Measurements from ENCODE around the gene LRMDA. TPM values are rescaled to one million over a fixed set of nuclear protein-coding genes. Genes with fewer than 3 reads are reported as not detected.

Gene LRMDA
- total and polyA plus RNA-seq, 2 donors (not counting 1 experiment from before 2014, with no cell fraction given): 0.12 TPM; not detected in 1

DNA sequence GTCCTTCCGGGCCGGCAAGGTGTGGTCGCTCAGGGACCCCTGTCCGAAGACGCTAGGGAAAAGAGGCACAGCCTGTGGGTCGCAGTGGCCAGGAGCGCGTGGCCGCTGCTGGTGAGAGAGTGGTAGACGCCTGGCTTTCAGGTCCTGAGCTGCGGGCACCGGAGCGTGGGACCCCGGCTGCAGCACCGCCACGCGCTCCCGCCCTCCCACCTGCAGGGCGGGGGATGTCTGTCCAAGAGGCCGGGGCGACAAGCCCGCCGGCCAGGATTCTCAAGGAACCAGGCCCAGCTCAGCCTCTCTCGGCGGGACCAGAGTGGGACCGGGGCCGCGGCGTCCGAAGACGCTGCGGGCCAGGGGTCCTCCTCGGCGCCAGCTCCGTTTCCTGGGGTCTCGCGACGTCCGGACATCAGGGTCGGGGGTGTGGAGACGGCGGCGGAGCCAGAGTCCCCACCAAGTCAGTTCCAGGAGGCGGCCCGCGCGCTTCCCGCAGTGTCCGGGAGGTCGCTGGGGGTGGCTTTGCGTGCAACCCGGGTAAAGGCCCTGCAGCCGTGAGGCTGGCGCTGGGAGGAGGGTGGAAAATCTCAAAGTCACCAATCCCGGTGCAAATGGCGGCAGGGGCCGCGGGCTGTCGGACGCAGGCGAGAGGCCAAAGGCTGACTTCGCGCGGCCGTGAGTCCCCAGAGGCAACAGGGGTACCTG lies 35.3 kb upstream of the LRMDA start:
- H3K79me2 ChIP-seq (ENCODE audit: control insufficient read depth, insufficient read depth, low read length): no peaks in the 10 kb centered on the region
- H3K27me3 ChIP-seq (replicated peaks in 1 of 4; ENCODE audit: control extremely low read depth in 1 of 4, control insufficient read depth in 3 of 4, insufficient read depth in 4 of 4, low read length in 3 of 4): peaks cover 0 to 70% (median 39%) of the 10 kb centered on the region in 4 experiments
- Mint-ChIP-seq H3K27ac (peak overlapping the region; percentile 26), H3K4me1 (peaks cover 16% of the 10 kb centered on the region), H3K4me3 (no peak overlapping the region), H3K27me3 (peaks cover 50% of the 10 kb centered on the region), H3K9me3 (ENCODE audit: insufficient read depth) (no peaks in the 10 kb centered on the region)
- DNase-seq: peak; percentile 5
- intact Hi-C loops (cut with micrococcal nuclease): no loop called here
- H3K27ac ChIP-seq (ENCODE audit: low read length in 2 of 2): no peak overlapping the region
- ATAC-seq (ENCODE audit: low read depth): no peak
- TF ChIP-seq EZH2 (IDR thresholded peaks at IDR 0.05; ENCODE audit: borderline replicate concordance, insufficient read depth, low read depth, low read length, poor library complexity, severe bottlenecking): no peak
- TF ChIP-seq CTCF (IDR thresholded peaks at IDR 0.05): no peak
- H3K4me3 ChIP-seq (ENCODE audit: control extremely low read depth in 1 of 5, extremely low read depth in 1 of 5, insufficient read depth in 1 of 5, low read depth in 2 of 5, low read length in 4 of 5): no peak overlapping the region
- 15% methylated on average over 65 of the region's 65 CpGs for WGBS (ENCODE audit: insufficient coverage)
- H3K36me3 ChIP-seq (replicated peaks in 1 of 2; ENCODE audit: control extremely low read depth in 1 of 2, control insufficient read depth in 1 of 2, extremely low read depth in 1 of 2, insufficient read depth in 2 of 2, low read length in 1 of 2): no peaks in the 10 kb centered on the region
- H3K9ac ChIP-seq (ENCODE audit: low read length): no peak overlapping the region
- no peak overlapping the region for H2AFZ ChIP-seq (ENCODE audit: insufficient read depth, low read depth, low read length, poor library complexity, severe bottlenecking)
- H3K4me1 ChIP-seq (ENCODE audit: control insufficient read depth in 2 of 2, insufficient read depth in 2 of 2, low read length in 2 of 2): peaks cover 22 to 25% of the 10 kb centered on the region in 2 donors
- POLR2A ChIA-PET: no interaction called here
- H4K20me1 ChIP-seq (ENCODE audit: control insufficient read depth, insufficient read depth, low read length, poor library complexity, severe bottlenecking): no peaks in the 10 kb centered on the region
- CTCF ChIA-PET: no interaction called here
- H3K4me2 ChIP-seq (replicated peaks; ENCODE audit: low read depth, low read length, poor library complexity, severe bottlenecking): peak overlapping the region; percentile 25
- peaks cover 0 to 29% (median 0%) of the 10 kb centered on the region in 3 donors for H3K9me3 ChIP-seq (ENCODE audit: control extremely low read depth in 1 of 3, control insufficient read depth in 2 of 3, insufficient read depth in 1 of 3, low read length in 2 of 3)
